OCI-LY3 (cell line): ENCODE measurements around the gene ROR2.

Experiments used
- H2AFZ ChIP-seq: fragments of 200-600, 300-600 bp; shearing (Covaris generic); 2 replicates; pipeline ENCODE4 v1.6.0; 2014; ENCODE audit warnings: antibody characterized with exemption, low read depth, low read length
- H3K27ac ChIP-seq: fragments of 200-600, 300-600 bp; sonication (generic); 2 replicates; pipeline ENCODE4 v1.5.1; 2014; ENCODE audit warnings: mild to moderate bottlenecking, low read length, moderate library complexity, mixed read lengths
- H3K27me3 ChIP-seq: fragments of 200-600, 300-600 bp; sonication (generic); 2 replicates; pipeline ENCODE4 v1.6.1; 2014; ENCODE audit warnings: low read depth, low read length, mixed read lengths
- H3K36me3 ChIP-seq: fragments of 200-600, 300-600 bp; sonication (generic); replicated peaks from 2 replicates; pipeline ENCODE3; 2014; ENCODE audit warnings: low read depth, low read length, mixed read lengths
- H3K4me1 ChIP-seq: fragments of 300-600, 200-600 bp; sonication (generic); 2 replicates; pipeline ENCODE4 v1.6.1; 2014; ENCODE audit warnings: low read length, mixed read lengths
- H3K4me2 ChIP-seq: fragments of 200-600, 300-600 bp; sonication (generic); 2 replicates; pipeline ENCODE4 v1.6.1; 2014; ENCODE audit warnings: low read length, mixed read lengths
- H3K4me3 ChIP-seq: fragments of 300-600, 200-600 bp; sonication (generic); 2 replicates; pipeline ENCODE4 v1.5.1; 2014; ENCODE audit warnings: antibody characterized with exemption, mild to moderate bottlenecking, low read length, moderate library complexity
- H3K79me2 ChIP-seq: fragments of 300-600, 200-600 bp; shearing (Covaris generic); 2 replicates; pipeline ENCODE4 v1.6.1; 2014; ENCODE audit warnings: mild to moderate bottlenecking, low read length, mixed read lengths
- H3K9ac ChIP-seq: fragments of 300-600, 200-600 bp; shearing (Covaris generic); 2 replicates; pipeline ENCODE4 v1.6.0; 2014; ENCODE audit warnings: mild to moderate bottlenecking, low read length, moderate library complexity
- H3K9me3 ChIP-seq: fragments of 200-600, 300-600 bp; shearing (Covaris generic); 2 replicates; pipeline ENCODE4 v1.6.1; 2014; ENCODE audit warnings: low read length, mixed read lengths; ENCODE audit not compliant: insufficient read depth
- H4K20me1 ChIP-seq: fragments of 200-600, 300-600 bp; sonication (generic); 2 replicates; pipeline ENCODE4 v1.6.1; 2016; ENCODE audit warnings: low read length, mixed read lengths; ENCODE audit not compliant: insufficient read depth
- CTCF ChIP-seq: fragments of 200-600, 300-600 bp; sonication (generic); IDR thresholded peaks from 2 replicates; pipeline ENCODE4 v1.5.1; 2014; ENCODE audit warnings: antibody characterized with exemption, low read length, low read depth
- EZH2phosphoT487 ChIP-seq: fragments of 200-600 bp; shearing (Covaris generic); IDR thresholded peaks from 2 replicates; pipeline ENCODE4 v1.6.1; 2018; ENCODE audit warnings: antibody characterized with exemption, mixed run types, low read depth

ROR2 gene

DNA sequence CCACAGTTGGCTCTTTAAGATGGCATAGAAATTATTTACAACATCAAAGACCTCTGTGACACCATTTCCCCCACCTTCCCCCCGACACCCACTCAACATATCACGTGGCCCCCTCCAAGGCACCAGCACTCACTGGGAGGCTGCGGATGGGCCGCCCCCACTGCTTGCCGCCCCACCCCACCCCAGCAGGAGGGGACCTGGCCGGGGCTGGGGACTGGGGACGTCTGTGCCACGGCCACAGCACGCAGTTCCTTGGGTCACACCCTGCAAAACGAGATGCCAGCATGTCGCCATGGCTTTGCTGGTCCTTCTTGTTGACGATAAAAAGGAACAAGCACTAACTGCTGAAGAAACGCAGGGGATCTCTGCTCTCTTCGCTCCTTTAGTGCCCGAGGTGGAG, 269.0 kb downstream of the ROR2 start:
- Histone ChIP-seq H3K4me1 (peaks cover 3% of the 10 kb centered on the region; the same call in 1 of the 2 replicates), H3K36me3 (no peaks in the 10 kb centered on the region), H3K27me3 (peaks cover 30% of the 10 kb centered on the region), H3K4me3 (peak overlapping the region; percentile 80), H2AFZ (peak overlapping the region; percentile 86; the same call in 1 of the 2 replicates), H3K4me2 (peak overlapping the region; percentile 98), H3K27ac (no peak overlapping the region), H3K79me2 (no peaks in the 10 kb centered on the region), H3K9ac (peak overlapping the region; percentile 48; the same call in 1 of the 2 replicates), H3K9me3 (no peaks in the 10 kb centered on the region), H4K20me1 (no peaks in the 10 kb centered on the region)
- TF ChIP-seq CTCF (no peak), EZH2phosphoT487 (no peak)

DNA sequence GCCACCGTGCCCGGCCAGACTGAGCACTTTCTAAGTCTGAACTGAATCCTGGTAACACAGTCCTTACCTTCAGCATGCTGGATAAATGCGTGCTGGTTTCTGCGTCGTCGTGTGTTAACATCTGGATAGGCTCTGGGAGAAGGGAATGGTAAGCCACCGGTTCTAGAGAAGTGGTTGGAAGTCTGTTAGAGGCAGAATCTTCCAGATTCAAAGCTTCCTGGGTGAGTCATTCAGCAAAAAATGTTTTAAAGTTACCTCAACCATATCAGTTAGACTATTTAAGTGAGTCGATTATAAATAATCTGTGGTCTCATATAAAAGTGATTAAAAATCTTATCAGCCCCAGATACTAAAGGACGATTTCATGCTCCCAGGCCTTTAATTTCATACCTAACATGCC, 269.9 kb downstream of the ROR2 start:
- H3K4me2 ChIP-seq: no peak overlapping the region
- no peak overlapping the region for H3K4me3 ChIP-seq
- H2AFZ ChIP-seq: no peak overlapping the region
- H3K27me3 ChIP-seq: peaks cover 32% of the 10 kb centered on the region
- H3K4me1 ChIP-seq: peaks cover 3% of the 10 kb centered on the region; the same call in 1 of the 2 replicates
- H4K20me1 ChIP-seq: no peaks in the 10 kb centered on the region
- H3K36me3 ChIP-seq: no peaks in the 10 kb centered on the region
- no peaks in the 10 kb centered on the region for H3K79me2 ChIP-seq
- H3K9me3 ChIP-seq: no peaks in the 10 kb centered on the region
- no peak for TF ChIP-seq CTCF
- TF ChIP-seq EZH2phosphoT487: no peak
- no peak overlapping the region for H3K27ac ChIP-seq
- H3K9ac ChIP-seq: no peak overlapping the region

GRCh38 chr9:91678807-91679580, 271.0 kb downstream of the ROR2 start:
- TF ChIP-seq CTCF (no peak), EZH2phosphoT487 (no peak)
- H3K36me3 ChIP-seq: no peaks in the 10 kb centered on the region
- H3K4me3 ChIP-seq: no peak overlapping the region
- H3K4me2 ChIP-seq: no peak overlapping the region
- no peak overlapping the region for H3K9ac ChIP-seq
- no peak overlapping the region for H2AFZ ChIP-seq
- H3K79me2 ChIP-seq: no peaks in the 10 kb centered on the region
- H3K27ac ChIP-seq: no peak overlapping the region
- peaks cover 3% of the 10 kb centered on the region; the same call in 1 of the 2 replicates for H3K4me1 ChIP-seq
- no peaks in the 10 kb centered on the region for H3K9me3 ChIP-seq
- H4K20me1 ChIP-seq: no peaks in the 10 kb centered on the region
- peaks cover 39% of the 10 kb centered on the region for H3K27me3 ChIP-seq

DNA sequence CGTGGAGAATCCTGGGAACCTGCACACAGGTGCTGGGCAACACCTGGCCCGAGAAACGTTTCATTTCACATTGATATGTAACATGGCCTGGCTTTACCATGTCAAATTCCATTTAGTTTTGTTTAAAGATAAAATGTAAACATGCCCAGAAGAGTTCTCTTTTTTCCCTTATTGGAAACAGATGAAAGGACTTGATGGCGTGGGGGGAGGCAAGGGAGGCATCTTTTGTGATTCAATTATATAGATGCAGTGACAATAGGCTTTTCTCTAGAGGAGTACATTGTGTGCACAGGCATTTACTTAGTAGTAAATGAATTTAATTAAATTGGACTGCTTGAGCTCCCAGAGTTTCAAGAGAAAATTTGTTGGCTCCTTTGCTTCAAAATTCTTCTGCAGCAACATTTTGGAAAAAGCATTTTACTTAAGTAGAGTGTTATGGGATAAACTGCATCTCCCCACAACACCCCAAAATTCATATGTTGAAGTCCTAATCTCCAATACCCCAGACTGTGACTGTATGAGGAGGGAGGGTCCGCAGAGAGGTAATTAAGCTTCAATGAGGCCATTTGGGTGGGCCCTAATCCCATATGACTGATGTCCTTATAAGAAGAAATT, 272.1 kb downstream of the ROR2 start:
- H4K20me1 ChIP-seq: no peaks in the 10 kb centered on the region
- no peak overlapping the region for H2AFZ ChIP-seq
- peaks cover 37% of the 10 kb centered on the region for H3K27me3 ChIP-seq
- no peaks in the 10 kb centered on the region for H3K36me3 ChIP-seq
- H3K4me3 ChIP-seq: no peak overlapping the region
- H3K27ac ChIP-seq: no peak overlapping the region
- no peaks in the 10 kb centered on the region for H3K9me3 ChIP-seq
- no peaks in the 10 kb centered on the region for H3K79me2 ChIP-seq
- H3K4me2 ChIP-seq: no peak overlapping the region
- no peak for TF ChIP-seq EZH2phosphoT487
- TF ChIP-seq CTCF: no peak
- H3K9ac ChIP-seq: no peak overlapping the region
- peaks cover 3% of the 10 kb centered on the region; the same call in 1 of the 2 replicates for H3K4me1 ChIP-seq
